CD4-positive, CD25-positive, alpha-beta regulatory T cell (primary cell): ENCODE data around the gene TMEM59. TPM values are rescaled to one million over a fixed set of nuclear protein-coding genes. Genes with fewer than 3 reads are reported as not detected.
A peak's percentile ranks its signal among the peaks of the same experiment; 100 is the strongest.

ENCODE experiments used
- ATAC-seq, 2 donors: fragments of 150-1000 bp; cut with Tn5 transposase; one replicate each; pipeline ENCODE4 v1.10.0; 2021; ENCODE audit warnings: low read depth in 2 of 2, moderate number of reproducible peaks in 2 of 2, moderate library complexity in 1 of 2
- DNase-seq, 3 donors: peaks; one replicate each; pipeline versions ENCODE4 v3.0.0 to v3.0.0-alpha.2; 2012 to 2022; ENCODE audit warnings: mixed read lengths in 1 of 3
- H3K27ac ChIP-seq: one replicate; pipeline ENCODE4 v1.7.0; 2013; ENCODE audit warnings: mild to moderate bottlenecking, low read length; ENCODE audit not compliant: insufficient read depth, poor library complexity, severe bottlenecking
- H3K27me3 ChIP-seq: one replicate; pipeline ENCODE4 v1.7.0; 2013; ENCODE audit warnings: low read length; ENCODE audit not compliant: control insufficient read depth, insufficient read depth
- H3K36me3 ChIP-seq: one replicate; pipeline ENCODE4 v1.7.0; 2013; ENCODE audit warnings: mild to moderate bottlenecking, low read length, moderate library complexity; ENCODE audit not compliant: control insufficient read depth, insufficient read depth
- H3K4me1 ChIP-seq: 2 replicates; pipeline ENCODE4 v1.7.0; 2013; ENCODE audit warnings: mild to moderate bottlenecking, low read length; ENCODE audit not compliant: insufficient read depth, control insufficient read depth, poor library complexity, severe bottlenecking
- H3K4me3 ChIP-seq: one replicate; pipeline ENCODE4 v1.7.0; 2013; ENCODE audit warnings: low read depth, mild to moderate bottlenecking, low read length, moderate library complexity
- H3K9me3 ChIP-seq, 2 experiments: 1 replicate in 1 of 2; 2 replicates in 1 of 2; pipeline ENCODE4 v1.7.0; 2013; ENCODE audit warnings: low read length in 2 of 2, mild to moderate bottlenecking in 1 of 2, moderate library complexity in 1 of 2; ENCODE audit not compliant: control insufficient read depth in 2 of 2
- H3K27ac Mint-ChIP-seq, 3 donors: one replicate each; pipeline ENCODE4 v1.8.0; 2020 to 2022; ENCODE audit warnings: mild to moderate bottlenecking in 3 of 3, mixed read lengths in 3 of 3, moderate library complexity in 2 of 3
- H3K27me3 Mint-ChIP-seq: one replicate; pipeline ENCODE4 v1.8.0; 2022; ENCODE audit warnings: mild to moderate bottlenecking, mixed read lengths
- H3K36me3 Mint-ChIP-seq: one replicate; pipeline ENCODE4 v1.8.0; 2020; ENCODE audit warnings: mixed read lengths
- H3K4me1 Mint-ChIP-seq, 4 donors: one replicate each; pipeline ENCODE4 v1.8.0; 2020 to 2022; ENCODE audit warnings: mixed read lengths in 4 of 4, mild to moderate bottlenecking in 1 of 4
- H3K4me3 Mint-ChIP-seq, 4 donors: one replicate each; pipeline ENCODE4 v1.8.0; 2020 to 2022; ENCODE audit warnings: mild to moderate bottlenecking in 4 of 4, mixed read lengths in 4 of 4, moderate library complexity in 3 of 4
- H3K9me3 Mint-ChIP-seq, 7 donors: one replicate each; pipeline ENCODE4 v1.8.0; 2020 to 2022; ENCODE audit warnings: mixed read lengths in 7 of 7, mild to moderate bottlenecking in 3 of 7, moderate library complexity in 2 of 7
- polyA plus RNA-seq, 4 donors: library from polyadenylated mRNA; unstranded; fragments of 300-500 nt; fragmentation: Illumina TruSeq; gene quantifications; one replicate each; pipeline ENCODE4 v1.2.3, GENCODE V29; 2021
- total RNA-seq: library from RNA; stranded (reverse); gene quantifications from one replicate; pipeline ENCODE4 v1.2.3, GENCODE V29; 2022

TMEM59 gene
- total and polyA plus RNA-seq, 5 donors from 2014 or later, result 180 to 863 (median 680) TPM

GRCh38 chr1:54077359-54077758, 24.4 kb upstream of the TMEM59 start:
- H3K27me3 Mint-ChIP-seq, result no peaks in the 10 kb centered on the region
- Histone ChIP-seq H3K27ac (no peak overlapping the region), H3K9me3 (no peaks in the 10 kb centered on the region), H3K4me3 (no peak overlapping the region), H3K36me3 (peaks cover 5% of the 10 kb centered on the region), H3K4me1 (no peaks in the 10 kb centered on the region), H3K27me3 (no peaks in the 10 kb centered on the region)
- H3K36me3 Mint-ChIP-seq, result peaks cover 8% of the 10 kb centered on the region
- peak overlapping the region in 1 of 3 donors; percentile 38 for H3K27ac Mint-ChIP-seq
- ATAC-seq (no peak), DNase-seq (no peak)
- no peak overlapping the region for H3K4me3 Mint-ChIP-seq
- H3K9me3 Mint-ChIP-seq, result no peaks in the 10 kb centered on the region
- H3K4me1 Mint-ChIP-seq, result peaks cover 3 to 10% (median 7%) of the 10 kb centered on the region in 4 donors

DNA sequence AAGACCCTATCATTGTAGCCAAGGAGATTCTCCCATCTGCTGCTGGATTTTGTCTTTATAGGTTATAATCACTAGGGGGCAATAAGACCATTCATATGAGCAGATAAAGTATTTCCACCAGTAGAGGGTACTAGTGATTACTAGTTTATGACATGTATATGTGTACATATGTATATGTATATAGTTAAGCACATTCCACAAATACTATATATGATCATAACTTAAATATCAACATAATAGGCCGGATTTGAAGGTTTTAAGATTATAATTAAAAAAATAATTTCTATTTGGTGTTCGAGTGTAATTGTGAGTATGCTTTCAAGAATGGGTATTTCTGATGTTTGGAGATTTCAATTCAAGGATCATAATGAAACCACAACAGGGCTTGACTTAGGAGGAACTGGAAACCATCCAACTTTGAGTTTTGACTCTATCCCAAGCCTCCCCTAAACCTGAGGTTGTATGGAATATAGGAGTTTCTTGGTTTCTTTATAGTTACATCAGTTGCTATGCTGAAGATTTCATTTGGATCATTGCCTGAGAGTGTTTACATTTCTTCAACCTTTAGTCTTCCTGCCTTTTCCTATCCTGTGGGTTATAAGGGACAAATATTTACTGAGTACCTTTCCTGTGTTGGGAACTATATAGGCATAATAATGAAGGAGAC, 17.3 kb upstream of the TMEM59 start:
- Mint-ChIP-seq H3K27me3 (no peaks in the 10 kb centered on the region), H3K4me1 (peaks cover 2 to 6% (median 5%) of the 10 kb centered on the region in 4 donors), H3K27ac (peak overlapping the region in 1 of 3 donors; percentile 2), H3K36me3 (peaks cover 6% of the 10 kb centered on the region), H3K4me3 (no peak overlapping the region), H3K9me3 (no peaks in the 10 kb centered on the region)
- H3K27ac ChIP-seq, result no peak overlapping the region
- H3K9me3 ChIP-seq, result no peaks in the 10 kb centered on the region
- ATAC-seq (peak; percentile 91 to 94), DNase-seq (peak in 2 of 3 donors; percentile 63 to 73)
- no peak overlapping the region for H3K4me3 ChIP-seq
- no peaks in the 10 kb centered on the region for H3K36me3 ChIP-seq
- H3K27me3 ChIP-seq, result no peaks in the 10 kb centered on the region
- H3K4me1 ChIP-seq, result no peaks in the 10 kb centered on the region

DNA sequence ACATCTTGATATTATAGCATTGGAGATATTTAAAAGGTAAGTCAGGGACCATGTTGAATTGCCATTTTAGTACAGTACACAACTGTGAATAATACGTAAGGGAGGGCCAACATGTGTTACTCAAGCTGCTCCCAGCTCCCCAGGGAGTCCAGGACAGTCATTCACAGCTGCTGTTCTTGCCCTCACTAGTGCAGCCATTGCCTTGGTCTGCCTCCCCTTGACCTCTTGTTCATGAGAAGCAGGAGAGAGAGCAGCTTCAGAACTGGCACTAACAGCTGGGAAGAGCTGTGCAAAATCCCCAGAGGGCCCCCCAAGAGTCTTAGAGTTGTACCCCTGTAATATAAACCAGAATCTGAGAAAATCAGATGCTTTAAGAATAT, 16.8 kb upstream of the TMEM59 start:
- peak in 1 of 3 donors; percentile 5 for DNase-seq
- no peaks in the 10 kb centered on the region for H3K27me3 Mint-ChIP-seq

GRCh38 chr1:54064299-54064698, 11.3 kb upstream of the TMEM59 start:
- Mint-ChIP-seq H3K36me3 (peaks cover 5% of the 10 kb centered on the region), H3K4me1 (peaks cover 4 to 26% (median 15%) of the 10 kb centered on the region in 4 donors), H3K9me3 (no peaks in the 10 kb centered on the region), H3K27me3 (no peaks in the 10 kb centered on the region), H3K27ac (no peak overlapping the region), H3K4me3 (no peak overlapping the region)
- Histone ChIP-seq H3K36me3 (no peaks in the 10 kb centered on the region), H3K4me1 (no peaks in the 10 kb centered on the region), H3K4me3 (no peak overlapping the region), H3K27ac (no peak overlapping the region), H3K9me3 (no peaks in the 10 kb centered on the region), H3K27me3 (no peaks in the 10 kb centered on the region)
- no peak for DNase-seq
- no peak for ATAC-seq

More for the DNA sequence above, 16.8 kb upstream of the TMEM59 start:
- H3K36me3 Mint-ChIP-seq, result peaks cover 6% of the 10 kb centered on the region
- Histone ChIP-seq H3K4me1 (no peaks in the 10 kb centered on the region), H3K36me3 (no peaks in the 10 kb centered on the region), H3K27me3 (no peaks in the 10 kb centered on the region), H3K27ac (no peak overlapping the region), H3K4me3 (no peak overlapping the region), H3K9me3 (no peaks in the 10 kb centered on the region)
- peak in 1 of 2 donors; percentile 27 for ATAC-seq
- H3K4me3 Mint-ChIP-seq, result no peak overlapping the region
- H3K4me1 Mint-ChIP-seq, result peaks cover 2 to 10% (median 5%) of the 10 kb centered on the region in 4 donors
- H3K9me3 Mint-ChIP-seq, result no peaks in the 10 kb centered on the region
- no peak overlapping the region for H3K27ac Mint-ChIP-seq

DNA sequence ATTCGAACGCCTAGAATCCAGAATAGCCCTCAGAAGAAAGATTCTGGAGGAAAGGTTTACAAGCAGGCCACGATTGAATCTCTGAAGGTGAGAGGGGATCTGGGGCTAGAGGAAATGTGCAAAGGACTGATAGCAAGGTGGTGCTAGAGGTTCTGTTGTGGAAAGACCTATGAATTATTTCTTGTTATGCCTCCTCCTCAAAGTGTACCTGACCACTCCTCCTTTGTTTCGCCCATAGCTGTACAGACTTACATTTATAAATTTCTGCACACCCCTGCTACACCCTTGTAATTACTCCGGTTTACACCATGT, 1.4 kb upstream of the TMEM59 start:
- no peaks in the 10 kb centered on the region for H3K9me3 Mint-ChIP-seq

DNA sequence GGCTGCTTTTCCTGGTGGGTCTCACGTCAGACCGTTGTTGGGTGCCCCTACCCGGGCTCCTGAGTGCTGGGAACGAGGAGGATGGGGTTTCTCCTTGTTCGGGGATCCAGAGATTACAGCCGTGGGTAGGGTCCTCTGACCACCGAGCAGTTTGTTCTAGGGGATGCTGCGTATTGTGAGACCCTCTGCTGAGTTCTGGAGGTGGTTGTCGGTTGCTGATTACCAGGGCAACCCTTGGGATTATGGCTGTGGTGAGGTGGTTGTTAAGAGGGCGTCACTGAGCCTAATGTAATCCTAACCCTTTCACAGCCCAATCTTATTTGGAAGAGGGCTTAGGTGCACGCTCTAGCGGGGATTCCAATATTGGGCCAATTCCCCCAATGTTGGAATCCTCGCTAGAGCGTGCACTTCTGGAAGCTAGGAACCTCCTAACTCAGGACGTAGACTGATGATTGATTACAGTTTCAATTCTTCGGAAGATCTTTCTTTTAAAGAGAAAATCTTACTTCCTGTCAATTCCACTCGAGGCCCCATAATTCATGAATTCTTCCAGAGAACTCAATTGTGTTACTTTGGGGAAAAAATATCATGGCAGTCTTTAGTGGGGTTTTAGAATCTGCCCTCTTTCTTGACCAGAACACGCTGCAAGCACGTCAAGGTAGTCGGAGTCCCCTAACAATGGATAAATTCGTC, 887 bp upstream of the TMEM59 start:
- H3K27ac Mint-ChIP-seq, result no peak overlapping the region
- Histone ChIP-seq H3K27me3 (no peaks in the 10 kb centered on the region), H3K4me1 (peaks cover 56% of the 10 kb centered on the region), H3K9me3 (no peaks in the 10 kb centered on the region), H3K4me3 (peak overlapping the region; percentile 98), H3K36me3 (peaks cover 11% of the 10 kb centered on the region), H3K27ac (peak overlapping the region; percentile 93)
- ATAC-seq, result no peak
- peak in 2 of 3 donors; percentile 1 to 30 for DNase-seq
- H3K4me1 Mint-ChIP-seq, result peaks cover 9 to 59% (median 38%) of the 10 kb centered on the region in 4 donors
- H3K27me3 Mint-ChIP-seq, result no peaks in the 10 kb centered on the region
- no peak overlapping the region for H3K4me3 Mint-ChIP-seq
- peaks cover 27% of the 10 kb centered on the region for H3K36me3 Mint-ChIP-seq
- H3K9me3 Mint-ChIP-seq, result no peaks in the 10 kb centered on the region

More for the DNA sequence above, 1.4 kb upstream of the TMEM59 start:
- ATAC-seq, result no peak
- DNase-seq, result peak in 2 of 3 donors; percentile 1 to 41
- Histone ChIP-seq H3K4me3 (peak overlapping the region; percentile 98), H3K27ac (peak overlapping the region; percentile 93), H3K36me3 (peaks cover 8% of the 10 kb centered on the region), H3K9me3 (no peaks in the 10 kb centered on the region), H3K4me1 (peaks cover 52% of the 10 kb centered on the region), H3K27me3 (no peaks in the 10 kb centered on the region)
- H3K4me1 Mint-ChIP-seq, result peaks cover 9 to 59% (median 35%) of the 10 kb centered on the region in 4 donors
- no peak overlapping the region for H3K27ac Mint-ChIP-seq
- no peak overlapping the region for H3K4me3 Mint-ChIP-seq
- no peaks in the 10 kb centered on the region for H3K27me3 Mint-ChIP-seq
- peaks cover 28% of the 10 kb centered on the region for H3K36me3 Mint-ChIP-seq

GRCh38 chr1:54052431-54052933, 522 bp downstream of the TMEM59 start:
- H3K4me1 Mint-ChIP-seq, result peaks cover under 1 to 59% (median 42%) of the 10 kb centered on the region in 4 donors
- H3K9me3 Mint-ChIP-seq, result no peaks in the 10 kb centered on the region
- peak in 2 of 3 donors; percentile 43 to 60 for DNase-seq
- H3K4me1 ChIP-seq, result peaks cover 69% of the 10 kb centered on the region
- H3K27ac Mint-ChIP-seq, result no peak overlapping the region
- no peaks in the 10 kb centered on the region for H3K27me3 ChIP-seq
- H3K36me3 ChIP-seq, result peaks cover 7% of the 10 kb centered on the region
- no peaks in the 10 kb centered on the region for H3K9me3 ChIP-seq
- H3K4me3 Mint-ChIP-seq, result no peak overlapping the region
- peak overlapping the region; percentile 93 for H3K27ac ChIP-seq
- H3K4me3 ChIP-seq, result peak overlapping the region; percentile 98
- ATAC-seq, result no peak
- no peaks in the 10 kb centered on the region for H3K27me3 Mint-ChIP-seq
- H3K36me3 Mint-ChIP-seq, result peaks cover 17% of the 10 kb centered on the region
